ENCODE results near the gene MAP4K2. TPM values are rescaled to one million over a fixed set of nuclear protein-coding genes. Genes with fewer than 3 reads are reported as not detected.

Gene MAP4K2
- total and polyA plus RNA-seq, 2 of the 13 experiments (the other 11 are each of a cell fraction or from before 2014, with no cell fraction given): 8.3 to 17.6 TPM

- TF ChIP-seq DRAP1 (CRISPR knock-in tag; IDR thresholded peaks at IDR 0.05): peak; percentile 45; the same call in 1 of the 2 replicates
- no peak for TF ChIP-seq HMG20A (CRISPR knock-in tag; IDR thresholded peaks at IDR 0.05; ENCODE audit: borderline replicate concordance)
- no peak for TF ChIP-seq ATRX (CRISPR knock-in tag; IDR thresholded peaks at IDR 0.05; ENCODE audit: borderline replicate concordance)
- TF ChIP-seq ZNF260 (CRISPR knock-in tag; IDR thresholded peaks at IDR 0.05; ENCODE audit: borderline replicate concordance, low read depth): no peak
- no peak for TF ChIP-seq NR1H2 (CRISPR knock-in tag; IDR thresholded peaks at IDR 0.05; ENCODE audit: borderline replicate concordance, low read depth)
- TF ChIP-seq ZNF232 (CRISPR knock-in tag; IDR thresholded peaks at IDR 0.05; ENCODE audit: borderline replicate concordance): no peak
- no peak for TF ChIP-seq ONECUT2 (CRISPR knock-in tag; IDR thresholded peaks at IDR 0.05)
- TF ChIP-seq ZNF660 (CRISPR knock-in tag; IDR thresholded peaks at IDR 0.05; ENCODE audit: borderline replicate concordance, low read depth): no peak
- no peak for TF ChIP-seq HNF1A (IDR thresholded peaks at IDR 0.05; ENCODE audit: low read depth)
- no peak for TF ChIP-seq HNF1A (CRISPR knock-in tag; IDR thresholded peaks at IDR 0.05; ENCODE audit: borderline replicate concordance)
- TF ChIP-seq SRF (IDR thresholded peaks at IDR 0.05; ENCODE audit: low read depth, low read length): no peak
- TF ChIP-seq ZNF354B (CRISPR knock-in tag; IDR thresholded peaks at IDR 0.05): no peak
- no peak for TF ChIP-seq POGZ (CRISPR knock-in tag; IDR thresholded peaks at IDR 0.05)
- TF ChIP-seq ZNF367 (CRISPR knock-in tag; IDR thresholded peaks at IDR 0.05; ENCODE audit: borderline replicate concordance): no peak
- TF ChIP-seq ZNF264 (CRISPR knock-in tag; IDR thresholded peaks at IDR 0.05): no peak
- no peak for TF ChIP-seq RELA (CRISPR knock-in tag; IDR thresholded peaks at IDR 0.05)
- TF ChIP-seq AGO2 (optimal IDR thresholded peaks at IDR 0.05; ENCODE audit: low read depth, low read length): no peak
- TF ChIP-seq HNF4A (CRISPR knock-in tag; IDR thresholded peaks at IDR 0.05): 0 out of 2 replicates have a peak, but pooled peaks have one; percentile 6
- no peak for TF ChIP-seq NR2C2 (CRISPR knock-in tag; IDR thresholded peaks at IDR 0.05; ENCODE audit: borderline replicate concordance)
- TF ChIP-seq ZNF333 (CRISPR knock-in tag; IDR thresholded peaks at IDR 0.05; ENCODE audit: borderline replicate concordance): no peak
- no peak for TF ChIP-seq BCLAF1 (IDR thresholded peaks at IDR 0.05)
- TF ChIP-seq ZNF747 (CRISPR knock-in tag; IDR thresholded peaks at IDR 0.05; ENCODE audit: borderline replicate concordance): no peak
- no peak for TF ChIP-seq ZNF451 (CRISPR knock-in tag; IDR thresholded peaks at IDR 0.05)
- no peak for TF ChIP-seq NFIC (IDR thresholded peaks at IDR 0.05; ENCODE audit: low read length)
- TF ChIP-seq ZNF382 (CRISPR knock-in tag; IDR thresholded peaks at IDR 0.05; ENCODE audit: borderline replicate concordance): no peak
Measured at GRCh38 chr11:64846998-64847666, 44.1 kb upstream of the MAP4K2 start (continued).
